Thyroid gland (tissue), 4 donors: Measurements from ENCODE around the gene SVOPL. TPM values are rescaled to one million over a fixed set of nuclear protein-coding genes. Genes with fewer than 3 reads are reported as not detected.

Experiments used
- DNase-seq, 2 donors: peaks; one replicate each; pipeline ENCODE4 v3.0.0-alpha.2; 2019
- H3K27ac ChIP-seq, 3 donors: fragments of 200-600 bp; sonication (generic); 1 replicate in 2 of 3; 2 replicates in 1 of 3; pipeline ENCODE4 v1.5.1; 2016 to 2019; ENCODE audit warnings: mild to moderate bottlenecking in 1 of 3, moderate library complexity in 1 of 3
- H3K27me3 ChIP-seq: fragments of 200-600 bp; sonication (generic); one replicate; pipeline ENCODE4 v1.5.1; 2019
- H3K36me3 ChIP-seq, 2 donors: fragments of 200-600 bp; sonication (generic); one replicate each; pipeline ENCODE4 v1.5.1; 2016 to 2019
- H3K4me1 ChIP-seq, 2 donors: fragments of 200-600 bp; sonication (generic); one replicate each; pipeline ENCODE4 v1.5.1; 2017 to 2019
- H3K4me3 ChIP-seq, 3 donors: fragments of 200-600 bp; sonication (generic); replicated peaks in 1 of 3; 1 replicate in 2 of 3; 2 replicates in 1 of 3; pipeline ENCODE4 v1.5.1; 2016; ENCODE audit warnings: mild to moderate bottlenecking in 1 of 3
- H3K9me3 ChIP-seq: fragments of 200-600 bp; sonication (generic); one replicate; pipeline ENCODE4 v1.5.1; 2017
- POLR2A ChIP-seq, 2 donors: fragments of 450-650 bp; IDR thresholded peaks; one replicate each; pipeline ENCODE4 v1.6.1; 2017; ENCODE audit warnings: antibody characterized with exemption in 2 of 2, mild to moderate bottlenecking in 2 of 2, moderate library complexity in 1 of 2
- WGBS, 2 donors: methylation state at CpG; one replicate each; pipeline ENCODE4 v1.1.5; 2017; 5-methylcytosine and 5-hydroxymethylcytosine counted together
- intact Hi-C: fragments of 100-400 bp; cut with DNase I; formaldehyde crosslinking; loops from one replicate; pipeline ENCODE4 v1.15.1; 2023
- total RNA-seq, 4 donors: library from RNA; depleted of rRNA; stranded (reverse); fragments of >200 nt; gene quantifications; one replicate each; pipeline ENCODE4 v1.2.3, GENCODE V29; 2016
- TF ChIP-seq, protein P1 (sequence below), 6 experiments: fragments of 200-600 bp in 3 of 6; fragments of 450-650 bp in 3 of 6; sonication (generic) in 3 of 6; IDR thresholded peaks; one replicate each; pipeline ENCODE4 v1.5.1; 2016 to 2019; ENCODE audit warnings: antibody characterized with exemption in 6 of 6, mild to moderate bottlenecking in 2 of 6, inconsistent platforms in 1 of 6, moderate library complexity in 1 of 6

The SVOPL gene
- total RNA-seq, 4 donors from 2014 or later = 0.10 TPM; not detected in 3

DNA sequence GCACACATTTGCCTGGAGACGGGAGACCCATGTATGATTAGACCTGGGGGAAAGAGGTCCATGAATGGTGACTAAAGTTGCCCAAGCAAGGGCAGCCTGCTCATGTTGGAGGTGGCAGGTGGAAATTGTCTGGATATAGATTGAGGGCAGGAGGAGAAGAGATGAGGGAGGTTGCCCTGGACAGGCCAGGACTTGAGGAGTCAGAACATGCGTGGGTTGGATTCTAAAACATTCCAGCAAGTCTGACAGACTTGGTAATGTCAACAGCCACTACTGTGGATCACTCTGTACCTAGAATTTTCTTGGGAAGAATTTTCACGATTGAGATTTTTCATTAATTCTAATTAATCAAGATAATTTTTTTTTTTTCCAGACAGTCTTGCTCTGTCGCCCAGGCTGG lies 19.1 kb upstream of the SVOPL start:
- Histone ChIP-seq H3K9me3 (no peaks in the 10 kb centered on the region), H3K36me3 (no peaks in the 10 kb centered on the region), H3K4me3 (no peak overlapping the region), H3K4me1 (no peaks in the 10 kb centered on the region), H3K27me3 (no peaks in the 10 kb centered on the region), H3K27ac (no peak overlapping the region)
- no peak for TF ChIP-seq POLR2A (IDR thresholded peaks at IDR 0.05)
- TF ChIP-seq, protein P1, sequence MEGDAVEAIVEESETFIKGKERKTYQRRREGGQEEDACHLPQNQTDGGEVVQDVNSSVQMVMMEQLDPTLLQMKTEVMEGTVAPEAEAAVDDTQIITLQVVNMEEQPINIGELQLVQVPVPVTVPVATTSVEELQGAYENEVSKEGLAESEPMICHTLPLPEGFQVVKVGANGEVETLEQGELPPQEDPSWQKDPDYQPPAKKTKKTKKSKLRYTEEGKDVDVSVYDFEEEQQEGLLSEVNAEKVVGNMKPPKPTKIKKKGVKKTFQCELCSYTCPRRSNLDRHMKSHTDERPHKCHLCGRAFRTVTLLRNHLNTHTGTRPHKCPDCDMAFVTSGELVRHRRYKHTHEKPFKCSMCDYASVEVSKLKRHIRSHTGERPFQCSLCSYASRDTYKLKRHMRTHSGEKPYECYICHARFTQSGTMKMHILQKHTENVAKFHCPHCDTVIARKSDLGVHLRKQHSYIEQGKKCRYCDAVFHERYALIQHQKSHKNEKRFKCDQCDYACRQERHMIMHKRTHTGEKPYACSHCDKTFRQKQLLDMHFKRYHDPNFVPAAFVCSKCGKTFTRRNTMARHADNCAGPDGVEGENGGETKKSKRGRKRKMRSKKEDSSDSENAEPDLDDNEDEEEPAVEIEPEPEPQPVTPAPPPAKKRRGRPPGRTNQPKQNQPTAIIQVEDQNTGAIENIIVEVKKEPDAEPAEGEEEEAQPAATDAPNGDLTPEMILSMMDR (IDR thresholded peaks at IDR 0.05) = no peak
- intact Hi-C loops = no loop called here
- DNase-seq = no peak
- 84 to 95% methylated on average over 4 of the region's 4 CpGs for WGBS, 2 donors

DNA sequence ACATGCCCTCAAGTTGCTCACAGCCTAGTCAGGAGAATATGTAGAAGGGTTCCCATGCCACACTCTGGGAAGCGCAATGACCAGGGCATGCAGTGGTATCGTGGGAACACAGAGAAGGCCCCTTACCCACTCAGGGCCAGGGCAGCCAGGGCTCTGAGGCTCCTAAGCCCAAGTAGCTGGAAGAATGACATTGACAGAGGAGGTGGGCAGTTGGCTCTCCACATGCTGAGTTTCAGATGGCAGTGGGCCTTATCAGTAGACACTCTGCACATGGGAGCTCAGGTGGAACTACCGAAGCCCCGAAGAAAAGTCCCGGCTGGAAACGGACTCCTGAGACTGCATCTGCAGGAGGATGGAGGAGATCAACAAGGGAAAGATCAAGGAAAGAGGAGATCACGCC lies 15.7 kb upstream of the SVOPL start:
- WGBS, 2 donors = 92 to 93% methylated on average over 7 of the region's 7 CpGs
- Histone ChIP-seq H3K4me3 (no peak overlapping the region), H3K27ac (no peak overlapping the region), H3K36me3 (no peaks in the 10 kb centered on the region), H3K27me3 (no peaks in the 10 kb centered on the region), H3K4me1 (no peaks in the 10 kb centered on the region), H3K9me3 (no peaks in the 10 kb centered on the region)
- TF ChIP-seq, protein P1 (IDR thresholded peaks at IDR 0.05) = no peak
- TF ChIP-seq POLR2A (IDR thresholded peaks at IDR 0.05) = no peak
- no peak for DNase-seq
- intact Hi-C loops = no loop called here

DNA sequence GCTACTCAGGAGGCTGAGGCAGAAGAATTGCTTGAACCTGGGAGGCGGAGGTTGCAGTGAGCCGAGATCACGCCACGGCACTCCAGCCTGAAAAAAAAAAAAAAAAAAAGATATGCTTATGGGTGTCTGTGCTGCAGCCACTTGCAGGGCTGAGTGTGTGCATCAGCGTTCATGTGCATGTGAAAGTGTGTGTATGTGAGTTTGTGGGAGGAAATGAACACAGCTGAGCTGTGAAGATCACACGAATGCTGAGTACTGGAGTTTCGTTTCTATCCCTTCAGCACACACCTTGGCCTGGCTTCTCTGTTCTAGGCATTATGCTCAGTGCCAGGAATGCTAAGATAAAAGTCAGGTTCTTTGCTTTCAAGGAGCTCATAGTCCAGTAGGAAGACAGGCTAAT lies 12.0 kb upstream of the SVOPL start:
- intact Hi-C loops = no loop called here

DNA sequence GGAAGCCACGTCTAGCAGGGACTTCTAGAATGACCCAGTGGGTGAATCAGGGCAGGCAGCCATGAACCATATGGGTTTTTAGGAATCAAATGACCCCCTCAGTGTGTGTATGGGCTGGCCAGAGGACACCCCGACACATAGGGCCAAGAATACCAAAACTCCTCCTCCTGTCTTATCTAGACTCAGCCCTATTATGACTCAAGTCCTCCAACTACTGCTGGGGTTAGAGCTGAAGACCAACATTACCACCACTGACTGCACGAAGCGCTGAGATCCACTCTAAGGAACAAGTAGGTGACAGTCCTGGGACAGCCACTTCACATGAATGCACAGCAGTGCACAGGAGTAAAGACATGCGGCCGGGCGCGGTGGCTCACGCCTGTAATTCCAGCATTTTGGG lies 11.5 kb upstream of the SVOPL start:
- TF ChIP-seq POLR2A (IDR thresholded peaks at IDR 0.05) = no peak
- TF ChIP-seq, protein P1 (IDR thresholded peaks at IDR 0.05) = no peak

More for the DNA sequence above, 12.0 kb upstream of the SVOPL start:
- H3K9me3 ChIP-seq = no peaks in the 10 kb centered on the region
- H3K4me3 ChIP-seq = no peak overlapping the region
- WGBS, 2 donors = 81 to 89% methylated on average over 7 of the region's 7 CpGs
- TF ChIP-seq, protein P1 (IDR thresholded peaks at IDR 0.05) = no peak
- TF ChIP-seq POLR2A (IDR thresholded peaks at IDR 0.05) = no peak
- no peaks in the 10 kb centered on the region for H3K27me3 ChIP-seq
- DNase-seq = no peak
- no peak overlapping the region for H3K27ac ChIP-seq
- no peaks in the 10 kb centered on the region for H3K36me3 ChIP-seq
- no peaks in the 10 kb centered on the region for H3K4me1 ChIP-seq

DNA sequence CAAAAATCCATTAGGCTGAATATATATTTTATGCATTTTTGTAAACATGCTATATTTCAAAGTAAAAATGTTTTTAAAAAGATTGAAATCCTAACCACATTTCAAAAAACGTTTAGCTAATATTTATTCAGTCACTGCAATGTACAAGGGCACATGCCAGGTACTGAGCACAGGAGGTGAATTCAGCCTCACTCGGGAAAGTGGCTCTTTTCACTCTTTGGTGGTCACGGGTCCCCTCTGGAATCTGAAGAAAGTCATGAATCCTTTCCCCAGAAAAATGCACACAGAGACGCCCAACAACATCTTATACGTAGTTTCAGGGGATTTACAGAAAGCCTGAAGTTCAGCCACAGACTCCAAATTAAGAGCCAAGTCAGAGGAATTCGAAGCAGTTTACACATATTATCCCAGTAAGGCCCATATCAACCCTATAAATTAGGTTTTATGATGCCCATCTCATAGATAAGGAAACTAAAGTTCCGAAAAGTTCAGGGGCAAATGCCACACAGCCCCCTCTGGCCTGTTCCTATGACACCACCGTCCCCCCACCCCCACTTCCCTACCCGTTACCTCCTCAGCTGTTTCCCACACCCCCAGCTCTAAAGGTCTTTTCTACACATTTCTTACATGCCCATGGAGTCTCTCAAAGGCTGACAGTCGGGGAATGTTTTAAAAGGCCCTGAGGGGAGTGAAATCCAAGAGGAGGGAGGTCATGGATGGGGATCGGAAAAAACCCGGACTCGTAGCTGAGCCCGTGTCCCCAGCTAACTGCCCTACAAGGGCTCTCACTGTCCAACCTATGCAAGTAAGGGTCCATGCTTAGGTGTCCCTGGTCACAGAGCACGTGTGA lies 9.6 kb upstream of the SVOPL start:
- TF ChIP-seq, protein P1 (IDR thresholded peaks at IDR 0.05) = no peak
- TF ChIP-seq POLR2A (IDR thresholded peaks at IDR 0.05) = no peak
- 80% methylated on average over 15 of the region's 15 CpGs for WGBS, 2 donors
- no peak for DNase-seq
- H3K27ac ChIP-seq = no peak overlapping the region
- H3K9me3 ChIP-seq = no peaks in the 10 kb centered on the region
- intact Hi-C loops = no loop called here
- H3K36me3 ChIP-seq = no peaks in the 10 kb centered on the region
- no peaks in the 10 kb centered on the region for H3K27me3 ChIP-seq
- H3K4me3 ChIP-seq = no peak overlapping the region
- H3K4me1 ChIP-seq = no peaks in the 10 kb centered on the region

More for the DNA sequence above, 11.5 kb upstream of the SVOPL start:
- intact Hi-C loops = no loop called here
- H3K4me1 ChIP-seq = no peaks in the 10 kb centered on the region
- 94 to 97% methylated on average over 9 of the region's 9 CpGs for WGBS, 2 donors
- H3K27me3 ChIP-seq = no peaks in the 10 kb centered on the region
- no peak overlapping the region for H3K27ac ChIP-seq
- no peaks in the 10 kb centered on the region for H3K9me3 ChIP-seq
- DNase-seq = no peak
- no peak overlapping the region for H3K4me3 ChIP-seq
- H3K36me3 ChIP-seq = no peaks in the 10 kb centered on the region
